ENCODE data around the gene ETHE1.

DNA sequence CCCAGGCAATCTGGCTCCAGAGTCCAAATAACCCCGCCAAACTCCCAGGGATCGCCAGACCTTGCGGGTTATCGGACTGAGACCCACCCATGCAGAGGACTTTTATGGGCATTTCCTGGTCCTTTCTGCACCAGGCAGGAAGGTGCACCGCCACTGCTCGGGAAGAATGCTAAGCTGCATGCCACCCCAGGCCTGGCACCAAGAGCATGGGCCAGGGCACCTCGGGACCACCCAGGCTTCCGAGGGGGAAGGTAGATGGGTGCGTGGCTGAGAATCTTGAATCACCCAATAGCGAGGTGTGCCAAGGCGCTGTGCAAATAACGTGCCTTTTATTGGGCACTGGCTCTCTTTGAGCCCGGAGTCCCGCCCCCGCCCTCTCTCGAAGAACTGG lies 5.6 kb upstream of the ETHE1 start:
- no peak for TF ChIP-seq GATA2 (IDR thresholded peaks at IDR 0.05; ENCODE audit: low read depth, low read length)
- TF ChIP-seq GATA3 (IDR thresholded peaks at IDR 0.05; ENCODE audit: low read depth, low read length), result no peak

Data from SH-SY5Y (cell line).